CD4-positive, CD25-positive, alpha-beta regulatory T cell (primary cell): ENCODE measurements around the gene FBXW7. TPM values are rescaled to one million over a fixed set of nuclear protein-coding genes. Genes with fewer than 3 reads are reported as not detected.

Experiments used
- ATAC-seq, 2 donors: fragments of 150-1000 bp; cut with Tn5 transposase; one replicate each; pipeline ENCODE4 v1.10.0; 2021; ENCODE audit warnings: low read depth in 2 of 2, moderate number of reproducible peaks in 2 of 2, moderate library complexity in 1 of 2
- DNase-seq, 3 donors: peaks; one replicate each; pipeline versions ENCODE4 v3.0.0 to v3.0.0-alpha.2; 2012 to 2022; ENCODE audit warnings: mixed read lengths in 1 of 3
- H3K27ac ChIP-seq: one replicate; pipeline ENCODE4 v1.7.0; 2013; ENCODE audit warnings: mild to moderate bottlenecking, low read length; ENCODE audit not compliant: insufficient read depth, poor library complexity, severe bottlenecking
- H3K27me3 ChIP-seq: one replicate; pipeline ENCODE4 v1.7.0; 2013; ENCODE audit warnings: low read length; ENCODE audit not compliant: control insufficient read depth, insufficient read depth
- H3K36me3 ChIP-seq: one replicate; pipeline ENCODE4 v1.7.0; 2013; ENCODE audit warnings: mild to moderate bottlenecking, low read length, moderate library complexity; ENCODE audit not compliant: control insufficient read depth, insufficient read depth
- H3K4me1 ChIP-seq: 2 replicates; pipeline ENCODE4 v1.7.0; 2013; ENCODE audit warnings: mild to moderate bottlenecking, low read length; ENCODE audit not compliant: insufficient read depth, control insufficient read depth, poor library complexity, severe bottlenecking
- H3K4me3 ChIP-seq: one replicate; pipeline ENCODE4 v1.7.0; 2013; ENCODE audit warnings: low read depth, mild to moderate bottlenecking, low read length, moderate library complexity
- H3K9me3 ChIP-seq, 2 experiments: 1 replicate in 1 of 2; 2 replicates in 1 of 2; pipeline ENCODE4 v1.7.0; 2013; ENCODE audit warnings: low read length in 2 of 2, mild to moderate bottlenecking in 1 of 2, moderate library complexity in 1 of 2; ENCODE audit not compliant: control insufficient read depth in 2 of 2
- H3K27ac Mint-ChIP-seq, 3 donors: one replicate each; pipeline ENCODE4 v1.8.0; 2020 to 2022; ENCODE audit warnings: mild to moderate bottlenecking in 3 of 3, mixed read lengths in 3 of 3, moderate library complexity in 2 of 3
- H3K27me3 Mint-ChIP-seq: one replicate; pipeline ENCODE4 v1.8.0; 2022; ENCODE audit warnings: mild to moderate bottlenecking, mixed read lengths
- H3K36me3 Mint-ChIP-seq: one replicate; pipeline ENCODE4 v1.8.0; 2020; ENCODE audit warnings: mixed read lengths
- H3K4me1 Mint-ChIP-seq, 4 donors: one replicate each; pipeline ENCODE4 v1.8.0; 2020 to 2022; ENCODE audit warnings: mixed read lengths in 4 of 4, mild to moderate bottlenecking in 1 of 4
- H3K4me3 Mint-ChIP-seq, 4 donors: one replicate each; pipeline ENCODE4 v1.8.0; 2020 to 2022; ENCODE audit warnings: mild to moderate bottlenecking in 4 of 4, mixed read lengths in 4 of 4, moderate library complexity in 3 of 4
- H3K9me3 Mint-ChIP-seq, 7 donors: one replicate each; pipeline ENCODE4 v1.8.0; 2020 to 2022; ENCODE audit warnings: mixed read lengths in 7 of 7, mild to moderate bottlenecking in 3 of 7, moderate library complexity in 2 of 7
- polyA plus RNA-seq, 4 donors: library from polyadenylated mRNA; unstranded; fragments of 300-500 nt; fragmentation: Illumina TruSeq; gene quantifications; one replicate each; pipeline ENCODE4 v1.2.3, GENCODE V29; 2021
- total RNA-seq: library from RNA; stranded (reverse); gene quantifications from one replicate; pipeline ENCODE4 v1.2.3, GENCODE V29; 2022

FBXW7 gene
- total and polyA plus RNA-seq, 5 donors from 2014 or later: 43.8 to 146 (median 49.1) TPM

GRCh38 chr4:152277333-152277732, 258.6 kb downstream of the FBXW7 start:
- H3K9me3 Mint-ChIP-seq: peaks cover 0 to 1% (median 0%) of the 10 kb centered on the region in 7 donors
- ATAC-seq: no peak
- Histone ChIP-seq H3K36me3 (no peaks in the 10 kb centered on the region), H3K4me1 (peaks cover 13% of the 10 kb centered on the region), H3K9me3 (no peaks in the 10 kb centered on the region), H3K27me3 (no peaks in the 10 kb centered on the region), H3K27ac (no peak overlapping the region), H3K4me3 (no peak overlapping the region)
- peaks cover 8% of the 10 kb centered on the region for H3K36me3 Mint-ChIP-seq
- peak overlapping the region in 1 of 3 donors; percentile 62 for H3K27ac Mint-ChIP-seq
- H3K4me3 Mint-ChIP-seq: no peak overlapping the region
- H3K27me3 Mint-ChIP-seq: no peaks in the 10 kb centered on the region
- DNase-seq: no peak
- peaks cover 0 to 25% (median 10%) of the 10 kb centered on the region in 4 donors for H3K4me1 Mint-ChIP-seq

- ATAC-seq (no peak), DNase-seq (no peak)
- no peak overlapping the region for H3K27ac ChIP-seq
- no peaks in the 10 kb centered on the region for H3K27me3 ChIP-seq
- H3K9me3 ChIP-seq: no peaks in the 10 kb centered on the region
- no peak overlapping the region for H3K4me3 ChIP-seq
- H3K27me3 Mint-ChIP-seq: no peaks in the 10 kb centered on the region
- H3K4me1 ChIP-seq: no peaks in the 10 kb centered on the region
- H3K4me3 Mint-ChIP-seq: no peak overlapping the region
- no peak overlapping the region for H3K27ac Mint-ChIP-seq
- no peaks in the 10 kb centered on the region for H3K36me3 Mint-ChIP-seq
- H3K36me3 ChIP-seq: no peaks in the 10 kb centered on the region
- H3K9me3 Mint-ChIP-seq: peaks cover 0 to 1% (median 0%) of the 10 kb centered on the region in 7 donors
- H3K4me1 Mint-ChIP-seq: peaks cover 0 to 2% (median 0%) of the 10 kb centered on the region in 4 donors
Measured at GRCh38 chr4:152273343-152273742, 262.5 kb downstream of the FBXW7 start.

Other genes with a start within 250 kb of the FBXW7 start
- gene TMEM154, start 143.9 kb upstream of the FBXW7 start, total RNA-seq: 36.3 TPM
- 10 to 100 TPM; 53.0 to 62.4 (median 57.0) TPM for gene TMEM154, start 143.9 kb upstream of the FBXW7 start, polyA plus RNA-seq
- 0.25 TPM for gene TIGD4, start 243.6 kb upstream of the FBXW7 start, total RNA-seq
- gene TIGD4, start 243.6 kb upstream of the FBXW7 start, polyA plus RNA-seq: under 1 TPM in 1 of 4 donors, not detected in 3; 0.18 TPM
- 7.5 TPM for gene ARFIP1, start 243.9 kb upstream of the FBXW7 start, total RNA-seq
- 10 to 100 TPM; 17.2 to 24.2 (median 20.2) TPM for gene ARFIP1, start 243.9 kb upstream of the FBXW7 start, polyA plus RNA-seq